ENCODE results near the gene DISC1. TPM values are rescaled to one million over a fixed set of nuclear protein-coding genes. Genes with fewer than 3 reads are reported as not detected.
A peak's percentile ranks its signal among the peaks of the same experiment; 100 is the strongest.

DISC1 gene
- polyA plus RNA-seq, 1 experiment = 5.4 TPM

- POLR2A ChIA-PET = no interaction called here
- H3K4me3 ChIP-seq (ENCODE audit: low read depth, low read length) = no peak overlapping the region
- no peaks in the 10 kb centered on the region for H3K9me3 ChIP-seq (ENCODE audit: control insufficient read depth, insufficient read depth, low read length)
- CTCF ChIA-PET = no interaction called here
- H3K27me3 ChIP-seq (ENCODE audit: control insufficient read depth, insufficient read depth, low read length) = no peaks in the 10 kb centered on the region
- no peak overlapping the region for H3K27ac ChIP-seq (ENCODE audit: low read depth, low read length)
- TF ChIP-seq CTCF (IDR thresholded peaks at IDR 0.05; ENCODE audit: low read depth, low read length) = no peak
- no peak for DNase-seq (ENCODE audit: low read depth, low spot score)
These were observed 32.5 kb upstream of the DISC1 start for GRCh38 chr1:231594123-231594522.

- CTCF ChIA-PET = interaction anchor here (0.7 to 1.8 kb wide), 2 partner anchors 174 to 237 kb away, joined by 5 to 7 read pairs; no protein-coding TSS in a partner anchor
- Histone ChIP-seq H3K27me3 (ENCODE audit: control insufficient read depth, insufficient read depth, low read length) (no peaks in the 10 kb centered on the region), H3K27ac (ENCODE audit: low read depth, low read length) (no peak overlapping the region), H3K4me3 (ENCODE audit: low read depth, low read length) (no peak overlapping the region), H3K9me3 (ENCODE audit: control insufficient read depth, insufficient read depth, low read length) (no peaks in the 10 kb centered on the region)
- POLR2A ChIA-PET = no interaction called here
- DNase-seq (ENCODE audit: low read depth, low spot score) = no peak
- TF ChIP-seq CTCF (IDR thresholded peaks at IDR 0.05; ENCODE audit: low read depth, low read length) = no peak
These were observed 31.8 kb upstream of the DISC1 start for GRCh38 chr1:231594749-231595148.

- H3K9me3 ChIP-seq (ENCODE audit: control insufficient read depth, insufficient read depth, low read length) = no peaks in the 10 kb centered on the region
- no peak overlapping the region for H3K4me3 ChIP-seq (ENCODE audit: low read depth, low read length)
- no peaks in the 10 kb centered on the region for H3K27me3 ChIP-seq (ENCODE audit: control insufficient read depth, insufficient read depth, low read length)
- no peak for DNase-seq (ENCODE audit: low read depth, low spot score)
- ChIA-PET CTCF (interaction anchor here (1.8 kb wide), 1 partner anchor 239 kb away, joined by 7 read pairs; no protein-coding TSS in a partner anchor), POLR2A (no interaction called here)
- H3K27ac ChIP-seq (ENCODE audit: low read depth, low read length) = no peak overlapping the region
- no peak for TF ChIP-seq CTCF (IDR thresholded peaks at IDR 0.05; ENCODE audit: low read depth, low read length)
These were observed 30.2 kb upstream of the DISC1 start for GRCh38 chr1:231596337-231596791.

- TF ChIP-seq CTCF (IDR thresholded peaks at IDR 0.05; ENCODE audit: low read depth, low read length) = no peak
- ChIA-PET CTCF (no interaction called here), POLR2A (no interaction called here)
- H3K27me3 ChIP-seq (ENCODE audit: control insufficient read depth, insufficient read depth, low read length) = no peaks in the 10 kb centered on the region
- no peak for DNase-seq (ENCODE audit: low read depth, low spot score)
- no peak overlapping the region for H3K4me3 ChIP-seq (ENCODE audit: low read depth, low read length)
- H3K9me3 ChIP-seq (ENCODE audit: control insufficient read depth, insufficient read depth, low read length) = no peaks in the 10 kb centered on the region
- no peak overlapping the region for H3K27ac ChIP-seq (ENCODE audit: low read depth, low read length)
These were observed 28.6 kb upstream of the DISC1 start for GRCh38 chr1:231597971-231598370.

- DNase-seq (ENCODE audit: low read depth, low spot score) = peak; percentile 50
- ChIA-PET POLR2A (interaction anchor here (0.6 to 1.4 kb wide), 2 partner anchors 72 to 263 kb away, joined by 3 to 4 read pairs; partner anchors contain the start of genes EXOC8, SPRTN and TSNAX), CTCF (interaction anchor here (0.5 to 3.2 kb wide), 5 partner anchors 10 to 707 kb away, joined by 3 to 22 read pairs (median 4); no protein-coding TSS in a partner anchor)
- TF ChIP-seq CTCF (IDR thresholded peaks at IDR 0.05; ENCODE audit: low read depth, low read length) = no peak
- no peak overlapping the region for H3K27ac ChIP-seq (ENCODE audit: low read depth, low read length)
- H3K4me3 ChIP-seq (ENCODE audit: low read depth, low read length) = no peak overlapping the region
- H3K27me3 ChIP-seq (ENCODE audit: control insufficient read depth, insufficient read depth, low read length) = no peaks in the 10 kb centered on the region
- no peaks in the 10 kb centered on the region for H3K9me3 ChIP-seq (ENCODE audit: control insufficient read depth, insufficient read depth, low read length)
These were observed 26.1 kb upstream of the DISC1 start for GRCh38 chr1:231600458-231600976.
